H1 (cell line): Measurements from ENCODE around the gene CANX. TPM values are rescaled to one million over a fixed set of nuclear protein-coding genes. Genes with fewer than 3 reads are reported as not detected.
A peak's percentile ranks its signal among the peaks of the same experiment; 100 is the strongest.

ENCODE experiments used
- CTCF ChIA-PET: fragments of 300-600 bp; sonication (Branson Sonifier 250); formaldehyde crosslinking; loops from one replicate; lab custom pipeline; 2021; ENCODE audit not compliant: partially characterized antibody; lab: Charles Lee
- POLR2A ChIA-PET: fragments of 300-600 bp; sonication (Branson Sonifier 250); formaldehyde crosslinking; loops from one replicate; lab custom pipeline; 2021; ENCODE audit warnings: inconsistent platforms; ENCODE audit not compliant: partially characterized antibody; lab: Charles Lee
- DNase-seq, 2 experiments: peaks; one replicate each; pipeline versions ENCODE4 v3.0.0 to v3.0.0-alpha.2; 2010 to 2022; ENCODE audit warnings: low spot score in 2 of 2, low read depth in 1 of 2, mixed read lengths in 1 of 2
- FAIRE-seq: peaks from 2 replicates; lab custom pipeline; 2011; peaks lifted over from hg19 to GRCh38; lab: Jason Lieb, UNC
- H2AFZ ChIP-seq: 2 replicates; pipeline ENCODE4 v1.8.1; 2012; ENCODE audit warnings: low read length, inconsistent platforms
- H2AK5ac ChIP-seq: 2 replicates; pipeline ENCODE4 v1.6.1; 2013; ENCODE audit warnings: low read depth, low read length
- H2BK120ac ChIP-seq: replicated peaks from 2 replicates; pipeline ENCODE3; 2013; ENCODE audit warnings: low read depth, low read length, inconsistent platforms
- H2BK12ac ChIP-seq: 2 replicates; pipeline ENCODE4 v1.6.1; 2013; ENCODE audit warnings: low read depth, low read length
- H2BK15ac ChIP-seq: 2 replicates; pipeline ENCODE4 v1.6.1; 2013; ENCODE audit warnings: low read length
- H2BK20ac ChIP-seq: 2 replicates; pipeline ENCODE4 v1.6.1; 2013; ENCODE audit warnings: low read length
- H2BK5ac ChIP-seq: 2 replicates; pipeline ENCODE4 v1.6.1; 2013; ENCODE audit warnings: low read depth, low read length
- H3K14ac ChIP-seq: 2 replicates; pipeline ENCODE4 v1.6.1; 2013; ENCODE audit warnings: inconsistent platforms; ENCODE audit not compliant: insufficient read length
- H3K18ac ChIP-seq: 2 replicates; pipeline ENCODE4 v1.6.1; 2013; ENCODE audit warnings: low read length; ENCODE audit errors: extremely low read depth
- H3K23ac ChIP-seq: 2 replicates; pipeline ENCODE4 v1.6.1; 2013; ENCODE audit warnings: inconsistent platforms; ENCODE audit not compliant: insufficient read length
- H3K23me2 ChIP-seq: 2 replicates; pipeline ENCODE4 v1.6.1; 2013; ENCODE audit warnings: low read depth, low read length
- H3K27ac ChIP-seq: 2 replicates; pipeline ENCODE4 v1.6.1; 2011; ENCODE audit warnings: low read depth, low read length, inconsistent platforms
- H3K27me3 ChIP-seq, 4 experiments: replicated peaks in 1 of 4; 1 replicate in 1 of 4; 2 replicates in 3 of 4; pipeline versions ENCODE4 v1.6.1 to v1.8.1; 2011 to 2013; ENCODE audit warnings: low read length in 3 of 4, mild to moderate bottlenecking in 3 of 4, inconsistent platforms in 2 of 4, mixed read lengths in 2 of 4, moderate library complexity in 1 of 4; ENCODE audit not compliant: control insufficient read depth in 3 of 4, insufficient read depth in 3 of 4; ENCODE audit errors: extremely low read depth in 1 of 4
- H3K36me3 ChIP-seq, 4 experiments: 2 replicates each; pipeline versions ENCODE4 v1.6.1 to v1.8.1; 2011 to 2013; ENCODE audit warnings: mild to moderate bottlenecking in 4 of 4, low read length in 3 of 4, moderate library complexity in 2 of 4, control low read depth in 1 of 4, inconsistent platforms in 1 of 4; ENCODE audit not compliant: insufficient read depth in 4 of 4, control insufficient read depth in 2 of 4
- H3K4ac ChIP-seq: replicated peaks from 2 replicates; pipeline ENCODE3; 2013; ENCODE audit warnings: low read length, low read depth, mixed read lengths, inconsistent platforms; ENCODE audit not compliant: insufficient read length
- H3K4me1 ChIP-seq, 4 experiments: replicated peaks in 1 of 4; 1 replicate in 1 of 4; 2 replicates in 3 of 4; pipeline versions ENCODE4 v1.6.1 to v1.8.1; 2011 to 2013; ENCODE audit warnings: low read length in 3 of 4, inconsistent platforms in 2 of 4, mixed read lengths in 1 of 4; ENCODE audit not compliant: insufficient read depth in 4 of 4, control insufficient read depth in 3 of 4
- H3K4me2 ChIP-seq, 2 experiments: 2 replicates each; pipeline versions ENCODE4 v1.6.1 to v1.8.1; 2011 to 2013; ENCODE audit warnings: low read depth in 2 of 2, low read length in 2 of 2, control low read depth in 1 of 2, inconsistent platforms in 1 of 2, mild to moderate bottlenecking in 1 of 2; ENCODE audit not compliant: insufficient read depth in 1 of 2
- H3K4me3 ChIP-seq, 4 experiments: fragments of 200-600, 300-600 bp in 1 of 4; sonication (generic), shearing (Covaris generic), sonication (Bioruptor Twin) in 1 of 4; 2 replicates each; pipeline versions ENCODE4 v1.5.1 to v1.8.1; 2011 to 2016; ENCODE audit warnings: low read length in 4 of 4, low read depth in 3 of 4, control low read depth in 2 of 4, inconsistent platforms in 2 of 4, mild to moderate bottlenecking in 2 of 4, mixed read lengths in 1 of 4, moderate library complexity in 1 of 4; ENCODE audit not compliant: insufficient read depth in 2 of 4; ENCODE audit errors: extremely low read depth in 1 of 4
- H3K56ac ChIP-seq: replicated peaks from 2 replicates; pipeline ENCODE3; 2013; ENCODE audit warnings: low read depth, mild to moderate bottlenecking, mixed read lengths, low read length, inconsistent platforms; ENCODE audit not compliant: insufficient read length
- H3K79me1 ChIP-seq: 2 replicates; pipeline ENCODE4 v1.6.1; 2013; ENCODE audit warnings: low read depth, low read length, control low read depth
- H3K79me2 ChIP-seq, 2 experiments: 2 replicates each; pipeline versions ENCODE4 v1.6.1 to v1.8.1; 2012 to 2013; ENCODE audit warnings: low read length in 2 of 2, mild to moderate bottlenecking in 2 of 2, inconsistent platforms in 1 of 2; ENCODE audit not compliant: insufficient read depth in 2 of 2, control insufficient read depth in 1 of 2
- H3K9ac ChIP-seq, 4 experiments: replicated peaks in 1 of 4; 1 replicate in 1 of 4; 2 replicates in 3 of 4; pipeline versions ENCODE4 v1.6.1 to v1.8.1; 2011 to 2013; ENCODE audit warnings: low read depth in 3 of 4, low read length in 3 of 4, control low read depth in 2 of 4, mild to moderate bottlenecking in 2 of 4, moderate library complexity in 2 of 4, inconsistent platforms in 1 of 4; ENCODE audit errors: extremely low read depth in 1 of 4
- H3K9me3 ChIP-seq, 2 experiments: 2 replicates each; pipeline versions ENCODE4 v1.6.1 to v1.8.1; 2012 to 2013; ENCODE audit warnings: mild to moderate bottlenecking in 2 of 2, moderate library complexity in 2 of 2, control low read depth in 1 of 2, inconsistent platforms in 1 of 2, low read depth in 1 of 2, low read length in 1 of 2, mixed read lengths in 1 of 2; ENCODE audit not compliant: insufficient read depth in 2 of 2
- H4K20me1 ChIP-seq, 2 experiments: replicated peaks in 1 of 2; 2 replicates each; pipeline versions ENCODE3 to v1.8.1; 2011 to 2013; ENCODE audit warnings: inconsistent platforms in 2 of 2, low read length in 2 of 2, mild to moderate bottlenecking in 1 of 2; ENCODE audit not compliant: insufficient read depth in 2 of 2, control insufficient read depth in 1 of 2
- H4K5ac ChIP-seq: 2 replicates; pipeline ENCODE4 v1.6.1; 2013; ENCODE audit warnings: low read length, low read depth, mixed read lengths, inconsistent platforms; ENCODE audit not compliant: insufficient read length
- H4K8ac ChIP-seq: 2 replicates; pipeline ENCODE4 v1.8.0; 2013; ENCODE audit warnings: mild to moderate bottlenecking, moderate library complexity, low read length, inconsistent platforms; ENCODE audit not compliant: insufficient read depth; ENCODE audit errors: extremely low read depth
- H4K91ac ChIP-seq: replicated peaks from 2 replicates; pipeline ENCODE3; 2013; ENCODE audit warnings: low read length, mixed read lengths, inconsistent platforms; ENCODE audit not compliant: insufficient read length
- WGBS, 2 experiments: shearing (Covaris generic) in 1 of 2; methylation state at CpG; one replicate each; pipeline versions ENCODE4 v1.1.6 to v1.1.7; 2013 to 2015; ENCODE audit warnings: low lambda C conversion rate in 2 of 2, mixed read lengths in 2 of 2, inconsistent platforms in 1 of 2, low coverage in 1 of 2, missing lambda C conversion rate in 1 of 2; ENCODE audit not compliant: insufficient replicate concordance in 2 of 2, insufficient coverage in 1 of 2, insufficient read length in 1 of 2; ENCODE audit errors: extremely low coverage in 1 of 2, missing lambda C conversion rate in 1 of 2; 5-methylcytosine and 5-hydroxymethylcytosine counted together
- polyA plus RNA-seq, 7 experiments: library from polyadenylated mRNA; depleted of rRNA in 3 of 7; stranded (reverse) in 5 of 7; unstranded in 2 of 7; fragments of >200 nt in 5 of 7; fragments of 200-250 nt in 2 of 7; gene quantifications; 1 replicate in 5 of 7; 2 replicates in 1 of 7; 4 replicates in 1 of 7; pipeline versions ENCODE4 v1.2.1 to v1.2.3, GENCODE V29; 2011 to 2013; ENCODE audit warnings: missing spikeins in 2 of 7, mixed read lengths in 2 of 7
- total RNA-seq: library from RNA; stranded (reverse); fragmentation: NEBNext Ultra II Directional; extraction: Animal tissue kit (Norgen Biotek cat#: 25700); gene quantifications from 2 replicates; pipeline ENCODE4 v1.2.1, GENCODE V29; 2021

CANX gene
- total and polyA plus RNA-seq, 2 of the 8 experiments (the other 6 are each of a cell fraction or from before 2014, with no cell fraction given) = 136 to 691 TPM

DNA sequence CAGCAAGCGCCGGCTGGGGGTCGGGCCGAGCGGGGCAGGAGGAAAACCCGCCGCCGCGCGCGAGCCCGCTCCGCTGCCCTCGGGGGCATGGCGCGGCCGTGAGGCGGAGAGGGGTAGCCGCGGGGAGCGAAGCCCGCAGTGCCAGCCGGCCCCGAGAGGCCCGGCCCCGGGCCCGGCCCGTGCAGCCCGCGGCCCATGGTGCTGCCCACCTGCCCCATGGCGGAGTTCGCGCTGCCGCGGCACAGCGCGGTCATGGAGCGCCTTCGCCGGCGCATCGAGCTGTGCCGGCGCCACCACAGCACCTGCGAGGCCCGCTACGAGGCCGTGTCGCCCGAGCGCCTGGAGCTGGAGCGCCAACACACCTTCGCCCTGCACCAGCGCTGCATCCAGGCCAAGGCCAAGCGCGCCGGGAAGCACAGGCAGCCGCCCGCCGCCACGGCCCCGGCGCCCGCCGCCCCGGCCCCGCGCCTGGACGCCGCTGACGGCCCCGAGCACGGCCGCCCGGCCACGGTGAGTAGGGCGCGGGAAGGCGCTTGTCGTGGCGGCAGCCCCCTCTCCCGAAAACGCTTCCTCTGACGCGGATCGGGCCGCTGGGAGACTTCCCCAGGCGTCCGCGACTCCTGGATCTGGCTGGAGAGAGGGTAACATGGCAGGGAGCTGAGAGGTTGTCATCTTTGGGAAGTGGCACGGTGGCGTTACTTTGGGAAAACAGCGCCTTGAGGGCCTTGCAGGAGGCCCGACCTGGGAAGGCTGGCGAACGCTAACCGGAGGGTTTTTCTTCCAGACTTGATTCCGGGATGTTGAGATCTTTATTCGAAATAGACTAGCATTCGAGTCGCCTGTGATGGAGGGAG, 34.4 kb downstream of the CANX start:
- Histone ChIP-seq H2AFZ (no peak overlapping the region), H3K36me3 (peaks cover 15 to 36% (median 20%) of the 10 kb centered on the region in 4 experiments; a peak in 7 of 8 replicates)

More for the DNA sequence above, 34.4 kb downstream of the CANX start:
- Histone ChIP-seq H4K5ac (peak overlapping the region; percentile 21), H4K8ac (peak overlapping the region; percentile 97), H2BK20ac (no peak overlapping the region), H2AK5ac (no peak overlapping the region), H3K4me3 (peak overlapping the region; percentile 64 to 80 (median 76)), H3K56ac (peak overlapping the region; percentile 65), H3K4ac (no peak overlapping the region), H2BK15ac (no peak overlapping the region), H3K27ac (peak overlapping the region; percentile 85), H3K9me3 (no peaks in the 10 kb centered on the region), H3K27me3 (no peaks in the 10 kb centered on the region), H4K20me1 (peaks cover 12 to 13% of the 10 kb centered on the region in 2 experiments), H4K91ac (peak overlapping the region; percentile 35), H3K14ac (no peak overlapping the region), H3K23ac (no peak overlapping the region), H3K79me2 (peaks cover 28 to 52% of the 10 kb centered on the region in 2 experiments), H2BK12ac (no peak overlapping the region), H3K9ac (peak overlapping the region; percentile 90 to 100 (median 97)), H3K18ac (peak overlapping the region; percentile 95), H2BK5ac (peak overlapping the region; percentile 77; the same call in 1 of the 2 replicates), H2BK120ac (no peak overlapping the region), H3K23me2 (peaks cover 4% of the 10 kb centered on the region; the same call in 1 of the 2 replicates), H3K4me2 (peak overlapping the region; percentile 71 to 72), H3K79me1 (peaks cover 2% of the 10 kb centered on the region), H3K4me1 (peaks cover 0 to 3% (median 3%) of the 10 kb centered on the region in 4 experiments; a peak in 3 of 7 replicates)
- ChIA-PET CTCF (interaction anchor here (0.6 to 2.0 kb wide), 3 partner anchors 34 to 60 kb away, joined by 3 to 5 read pairs (median 3); no protein-coding TSS in a partner anchor), POLR2A (interaction anchor here (0.8 to 7.4 kb wide), 26 partner anchors 9 to 120 kb away, joined by 3 to 60 read pairs (median 5); partner anchors contain the start of genes CANX and HNRNPH1)
- 0% methylated on average over 76 of the region's 101 CpGs; no CpG with 5 or more reads in 1 of the 2 experiments for WGBS, 2 experiments
- DNase-seq (peak in 1 of 2 experiments; percentile 67), FAIRE-seq (no peak)
